Mesenchymal stem cell (in vitro differentiated cells and primary cell): ENCODE data around the gene GOLGA2. TPM values are rescaled to one million over a fixed set of nuclear protein-coding genes. Genes with fewer than 3 reads are reported as not detected.

Experiments
- DNase-seq: peaks from one replicate; pipeline ENCODE4 v3.0.0-alpha.2; 2013
- H2AFZ ChIP-seq: one replicate; pipeline ENCODE4 v1.6.1; 2013; ENCODE audit warnings: low read depth, mild to moderate bottlenecking, control low read depth, inconsistent platforms, low read length, moderate library complexity
- H2AK5ac ChIP-seq: 2 replicates; pipeline ENCODE4 v1.6.1; 2013; ENCODE audit warnings: low read length, moderate library complexity, mild to moderate bottlenecking, inconsistent platforms; ENCODE audit not compliant: severe bottlenecking
- H2BK120ac ChIP-seq: one replicate; pipeline ENCODE4 v1.6.1; 2013; ENCODE audit warnings: low read depth, mild to moderate bottlenecking, inconsistent platforms, low read length, moderate library complexity
- H2BK12ac ChIP-seq, 2 experiments: one replicate each; pipeline ENCODE4 v1.6.1; 2013; ENCODE audit warnings: inconsistent platforms in 2 of 2, low read length in 2 of 2, mild to moderate bottlenecking in 2 of 2, moderate library complexity in 2 of 2, control low read depth in 1 of 2
- H2BK15ac ChIP-seq: one replicate; pipeline ENCODE4 v1.6.1; 2013; ENCODE audit warnings: mild to moderate bottlenecking, low read depth, inconsistent platforms; ENCODE audit not compliant: poor library complexity, severe bottlenecking
- H2BK5ac ChIP-seq: 2 replicates; pipeline ENCODE4 v1.6.1; 2013; ENCODE audit warnings: low read depth, mild to moderate bottlenecking, low read length, control low read depth, inconsistent platforms; ENCODE audit not compliant: poor library complexity, severe bottlenecking
- H3K14ac ChIP-seq, 2 experiments: one replicate each; pipeline ENCODE4 v1.6.1; 2013; ENCODE audit warnings: inconsistent platforms in 2 of 2, low read length in 2 of 2, control low read depth in 1 of 2, mild to moderate bottlenecking in 1 of 2, moderate library complexity in 1 of 2
- H3K18ac ChIP-seq, 2 experiments: one replicate each; pipeline ENCODE4 v1.6.1; 2013; ENCODE audit warnings: inconsistent platforms in 2 of 2, low read length in 2 of 2, control low read depth in 1 of 2, low read depth in 1 of 2, mild to moderate bottlenecking in 1 of 2
- H3K23ac ChIP-seq, 2 experiments: one replicate each; pipeline ENCODE4 v1.6.1; 2013; ENCODE audit warnings: inconsistent platforms in 2 of 2, low read length in 2 of 2, mild to moderate bottlenecking in 2 of 2, moderate library complexity in 2 of 2, control low read depth in 1 of 2
- H3K27ac ChIP-seq: 2 replicates; pipeline ENCODE4 v1.5.1; 2013; ENCODE audit warnings: mild to moderate bottlenecking, moderate library complexity, low read length, control low read depth, inconsistent platforms; ENCODE audit not compliant: poor library complexity, severe bottlenecking
- H3K27me3 ChIP-seq, 2 experiments: 2 replicates each; pipeline versions ENCODE4 v1.6.1 to v1.7.0; 2013; ENCODE audit warnings: low read length in 2 of 2, mild to moderate bottlenecking in 2 of 2, moderate library complexity in 2 of 2, control low read depth in 1 of 2, inconsistent platforms in 1 of 2; ENCODE audit not compliant: control insufficient read depth in 1 of 2, insufficient read depth in 1 of 2
- H3K36me3 ChIP-seq, 2 experiments: 2 replicates each; pipeline versions ENCODE4 v1.6.1 to v1.7.0; 2013; ENCODE audit warnings: low read length in 2 of 2, control low read depth in 1 of 2, inconsistent platforms in 1 of 2, low read depth in 1 of 2, mild to moderate bottlenecking in 1 of 2; ENCODE audit not compliant: insufficient read depth in 2 of 2, control insufficient read depth in 1 of 2
- H3K4ac ChIP-seq, 2 experiments: one replicate each; pipeline ENCODE4 v1.6.1; 2013; ENCODE audit warnings: inconsistent platforms in 2 of 2, low read length in 2 of 2, mild to moderate bottlenecking in 2 of 2, moderate library complexity in 2 of 2, control low read depth in 1 of 2, low read depth in 1 of 2
- H3K4me1 ChIP-seq: 2 replicates; pipeline ENCODE4 v1.6.1; 2013; ENCODE audit warnings: low read depth, low read length, control low read depth; ENCODE audit not compliant: control insufficient read depth, insufficient read depth
- H3K4me2 ChIP-seq: 2 replicates; pipeline ENCODE4 v1.6.1; 2013; ENCODE audit warnings: low read length, mild to moderate bottlenecking, inconsistent platforms; ENCODE audit not compliant: poor library complexity, severe bottlenecking
- H3K4me3 ChIP-seq, 2 experiments: 2 replicates each; pipeline versions ENCODE4 v1.5.1 to v1.7.0; 2013; ENCODE audit warnings: low read length in 2 of 2, mild to moderate bottlenecking in 2 of 2, control low read depth in 1 of 2, low read depth in 1 of 2; ENCODE audit not compliant: insufficient read depth in 1 of 2
- H3K79me1 ChIP-seq: replicated peaks from 2 replicates; pipeline ENCODE4 v1.6.1; 2013; ENCODE audit warnings: mild to moderate bottlenecking, control low read depth, low read length, inconsistent platforms; ENCODE audit not compliant: poor library complexity, severe bottlenecking
- H3K9ac ChIP-seq: 2 replicates; pipeline ENCODE4 v1.7.0; 2013; ENCODE audit warnings: mild to moderate bottlenecking, low read length, moderate library complexity
- H3K9me3 ChIP-seq: 2 replicates; pipeline ENCODE4 v1.7.0; 2013; ENCODE audit warnings: mild to moderate bottlenecking, low read length; ENCODE audit not compliant: control insufficient read depth
- H4K8ac ChIP-seq: one replicate; pipeline ENCODE4 v1.6.1; 2013; ENCODE audit warnings: inconsistent platforms, mild to moderate bottlenecking, low read length, moderate library complexity
- H4K91ac ChIP-seq: one replicate; pipeline ENCODE4 v1.6.1; 2013; ENCODE audit warnings: mild to moderate bottlenecking, low read length, inconsistent platforms
- WGBS: methylation state at CpG from one replicate; pipeline ENCODE4 v1.1.7; 2013; ENCODE audit warnings: mixed read lengths; 5-methylcytosine and 5-hydroxymethylcytosine counted together
- small RNA-seq: library from polyadenylated mRNA; stranded (forward); fragments of <200 nt; extraction: miRNeasy Mini kit (QIAGEN cat#:217004); gene quantifications from one replicate; pipeline ENCODE3, GENCODE V24; 2013; ENCODE audit warnings: low read depth

The GOLGA2 gene

DNA sequence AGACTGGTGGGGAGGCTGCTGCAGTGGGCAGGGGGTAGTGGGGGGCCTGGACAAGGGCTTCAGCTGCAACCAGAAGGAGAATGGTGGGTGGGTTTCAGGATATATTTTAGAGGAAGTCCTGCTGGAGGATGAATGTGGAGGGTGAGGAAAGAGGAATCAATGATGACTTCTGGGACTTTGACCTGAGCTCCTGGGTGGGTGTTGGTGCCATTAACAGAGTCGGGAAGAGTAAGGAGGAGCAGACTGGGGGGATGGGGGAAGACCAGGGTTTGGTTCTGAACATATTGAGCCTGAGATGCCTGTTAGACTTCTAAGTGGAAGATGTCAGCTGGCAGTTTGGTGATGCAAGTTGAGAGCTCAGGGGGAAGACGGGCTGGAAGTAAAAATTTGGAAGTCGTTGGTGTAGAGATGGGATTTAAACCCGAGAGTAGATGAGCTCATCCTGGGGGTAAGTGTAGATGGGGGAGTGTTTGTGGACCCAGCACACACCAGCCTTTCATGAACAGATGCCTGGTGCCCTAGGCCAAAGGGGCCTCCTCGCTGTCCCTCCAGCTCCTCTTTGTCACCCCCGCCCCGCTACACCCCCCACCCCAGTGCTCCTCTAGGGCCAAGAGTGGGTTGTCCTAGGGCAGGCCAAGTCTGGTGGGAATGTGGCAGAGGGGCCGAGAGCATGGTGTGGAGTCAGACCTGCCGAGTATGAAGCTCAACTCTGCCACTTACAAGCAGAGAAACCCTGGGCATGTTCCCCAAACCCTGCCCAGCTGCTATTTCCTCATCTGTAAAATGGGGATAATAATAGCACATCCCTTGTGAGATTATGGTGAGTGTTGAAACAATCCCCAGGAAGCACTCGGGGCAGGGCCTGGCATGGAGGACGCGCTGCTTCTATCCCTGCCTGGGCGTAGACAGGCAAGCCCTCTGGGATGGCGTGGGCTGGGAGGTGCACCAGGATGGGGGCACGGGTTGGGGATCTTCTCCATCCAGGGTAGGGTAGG lies 68.6 kb downstream of the GOLGA2 start:
- H3K4ac ChIP-seq, result no peak overlapping the region
- H3K9me3 ChIP-seq, result no peaks in the 10 kb centered on the region
- H3K23ac ChIP-seq, result no peak overlapping the region
- no peak overlapping the region for H3K9ac ChIP-seq
- H2BK120ac ChIP-seq, result no peak overlapping the region
- no peak overlapping the region for H3K4me2 ChIP-seq
- DNase-seq, result no peak
- no peak overlapping the region for H4K91ac ChIP-seq
- peak overlapping the region; percentile 16 for H2AK5ac ChIP-seq
- H2BK15ac ChIP-seq, result no peak overlapping the region
- no peak overlapping the region for H2BK5ac ChIP-seq
- WGBS, result 93% methylated on average over 9 of the region's 15 CpGs
- peaks cover 54% of the 10 kb centered on the region for H3K4me1 ChIP-seq
- no peak overlapping the region for H3K4me3 ChIP-seq
- no peak overlapping the region for H3K18ac ChIP-seq
- H4K8ac ChIP-seq, result no peak overlapping the region
- no peaks in the 10 kb centered on the region for H3K27me3 ChIP-seq
- H3K36me3 ChIP-seq, result peaks cover 0 to 26% of the 10 kb centered on the region in 2 experiments
- no peak overlapping the region for H3K14ac ChIP-seq
- peaks cover 34% of the 10 kb centered on the region for H3K79me1 ChIP-seq
- no peak overlapping the region for H2AFZ ChIP-seq
- no peak overlapping the region for H3K27ac ChIP-seq
- no peak overlapping the region for H2BK12ac ChIP-seq

DNA sequence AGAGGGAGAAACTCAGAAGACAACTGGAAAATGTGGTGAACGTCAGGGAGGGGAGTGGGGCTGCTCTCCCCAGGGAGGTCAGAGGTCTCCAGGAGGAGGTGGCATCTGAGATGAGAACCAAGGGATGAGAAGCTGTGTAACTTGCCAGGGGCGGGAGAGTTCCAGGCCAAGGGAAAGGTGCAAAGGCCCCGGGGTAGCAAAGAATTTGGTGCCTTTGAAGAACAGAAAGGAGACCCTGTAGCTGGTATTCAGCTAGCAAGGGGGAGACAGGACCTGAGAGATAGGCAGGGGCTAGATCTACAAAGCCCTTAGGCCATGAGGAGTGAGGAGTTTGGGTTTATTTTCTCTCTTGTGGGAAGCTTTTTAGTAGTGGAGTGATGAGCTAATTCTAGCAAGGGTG lies 69.3 kb downstream of the GOLGA2 start:
- Histone ChIP-seq H2BK120ac (no peak overlapping the region), H3K27me3 (no peaks in the 10 kb centered on the region), H4K8ac (no peak overlapping the region), H3K4me2 (no peak overlapping the region), H3K79me1 (peaks cover 34% of the 10 kb centered on the region), H2BK12ac (no peak overlapping the region), H3K4ac (no peak overlapping the region), H2BK15ac (no peak overlapping the region), H3K4me1 (peaks cover 54% of the 10 kb centered on the region), H3K23ac (no peak overlapping the region), H3K9me3 (no peaks in the 10 kb centered on the region), H3K9ac (peak overlapping the region; percentile 2), H3K18ac (no peak overlapping the region), H3K14ac (no peak overlapping the region), H2AFZ (no peak overlapping the region), H2AK5ac (no peak overlapping the region), H3K4me3 (no peak overlapping the region), H2BK5ac (no peak overlapping the region), H4K91ac (no peak overlapping the region), H3K27ac (no peak overlapping the region), H3K36me3 (peaks cover 0 to 28% of the 10 kb centered on the region in 2 experiments)
- no peak for DNase-seq
- 83% methylated on average over 3 of the region's 3 CpGs for WGBS

Small RNA genes lying within 50 kb of the gene (small RNA-seq; reads per million reads assigned to genes)
- 3,246 reads per million, percentile 99 among the genes with 10 or more reads in this experiment for gene MIR199B
- gene MIR3154, result not detected
